Thymus (tissue), 11 donors: ENCODE data around the gene CDH1. TPM values are rescaled to one million over a fixed set of nuclear protein-coding genes. Genes with fewer than 3 reads are reported as not detected.
A peak's percentile ranks its signal among the peaks of the same experiment; 100 is the strongest.

ENCODE experiments used
- DNase-seq, 9 donors: peaks; one replicate each; pipeline ENCODE4 v3.0.0-alpha.2; 2013; ENCODE audit warnings: low spot score in 9 of 9, low read depth in 6 of 9, missing footprints in 1 of 9
- H3K27ac ChIP-seq, 2 donors: one replicate each; pipeline ENCODE4 v1.5.1; 2013; ENCODE audit warnings: control low read depth in 1 of 2, low read depth in 1 of 2, low read length in 1 of 2, mild to moderate bottlenecking in 1 of 2, moderate library complexity in 1 of 2
- H3K27me3 ChIP-seq, 2 donors: one replicate each; pipeline ENCODE4 v1.5.1; 2013; ENCODE audit warnings: low read length in 1 of 2; ENCODE audit not compliant: control insufficient read depth in 2 of 2, insufficient read depth in 1 of 2
- H3K36me3 ChIP-seq, 2 donors: one replicate each; pipeline ENCODE4 v1.5.1; 2013; ENCODE audit warnings: low read length in 1 of 2, mild to moderate bottlenecking in 1 of 2, moderate library complexity in 1 of 2; ENCODE audit not compliant: control insufficient read depth in 2 of 2, insufficient read depth in 2 of 2
- H3K4me1 ChIP-seq, 2 donors: one replicate each; pipeline ENCODE4 v1.5.1; 2013; ENCODE audit warnings: low read length in 2 of 2; ENCODE audit not compliant: control insufficient read depth in 2 of 2, insufficient read depth in 2 of 2
- H3K4me3 ChIP-seq, 2 donors: one replicate each; pipeline ENCODE4 v1.5.1; 2013; ENCODE audit warnings: low read length in 2 of 2, control low read depth in 1 of 2, mild to moderate bottlenecking in 1 of 2
- H3K9me3 ChIP-seq, 2 donors: one replicate each; pipeline ENCODE4 v1.5.1; 2013; ENCODE audit warnings: low read length in 1 of 2, mild to moderate bottlenecking in 1 of 2; ENCODE audit not compliant: control insufficient read depth in 2 of 2, insufficient read depth in 1 of 2
- WGBS: extraction: QIAGEN DNeasy Blood & Tissue Kit; methylation state at CpG from one replicate; pipeline ENCODE4 v1.1.7; 2013; 5-methylcytosine and 5-hydroxymethylcytosine counted together
- polyA plus RNA-seq: library from polyadenylated mRNA; stranded (reverse); fragments of 200-250 nt; gene quantifications from one replicate; pipeline ENCODE4 v1.2.3, GENCODE V29; 2013
- total RNA-seq: library from RNA; stranded (reverse); fragments of 120-200 nt; gene quantifications from one replicate; pipeline ENCODE4 v1.2.4, GENCODE V29; 2013
- donor health status: healthy.

CDH1 gene
- total and polyA plus RNA-seq, 2 donors = 30.9 to 70.4 TPM

GRCh38 chr16:68751160-68751559, 14.1 kb downstream of the CDH1 start:
- H3K27me3 ChIP-seq = no peaks in the 10 kb centered on the region
- DNase-seq = no peak
- WGBS = 97% methylated on average over 4 of the region's 4 CpGs
- H3K27ac ChIP-seq = no peak overlapping the region
- no peak overlapping the region for H3K4me3 ChIP-seq
- H3K9me3 ChIP-seq = no peaks in the 10 kb centered on the region
- H3K4me1 ChIP-seq = peaks cover 19 to 33% of the 10 kb centered on the region in 2 donors
- H3K36me3 ChIP-seq = no peaks in the 10 kb centered on the region

GRCh38 chr16:68752602-68753001, 15.5 kb downstream of the CDH1 start:
- H3K9me3 ChIP-seq = no peaks in the 10 kb centered on the region
- H3K27me3 ChIP-seq = no peaks in the 10 kb centered on the region
- no peak overlapping the region for H3K4me3 ChIP-seq
- peak overlapping the region; percentile 70 to 72 for H3K27ac ChIP-seq
- peaks cover 24 to 46% of the 10 kb centered on the region in 2 donors for H3K4me1 ChIP-seq
- H3K36me3 ChIP-seq = no peaks in the 10 kb centered on the region
- DNase-seq = peak in 4 of 9 donors; percentile 25 to 77 (median 38)
- WGBS = 23% methylated on average over 3 of the region's 3 CpGs

- Histone ChIP-seq H3K27ac (peak overlapping the region; percentile 19 to 80), H3K4me1 (peaks cover 25 to 49% of the 10 kb centered on the region in 2 donors), H3K9me3 (no peaks in the 10 kb centered on the region), H3K4me3 (no peak overlapping the region), H3K36me3 (no peaks in the 10 kb centered on the region), H3K27me3 (no peaks in the 10 kb centered on the region)
- WGBS = 66% methylated on average over 7 of the region's 7 CpGs
- DNase-seq = peak in 4 of 9 donors; percentile 40 to 71 (median 48)
Observed at GRCh38 chr16:68754084-68754792, 17.1 kb downstream of the CDH1 start.

- peak in 1 of 9 donors; percentile 50 for DNase-seq
- H3K4me3 ChIP-seq = no peak overlapping the region
- H3K27ac ChIP-seq = peak overlapping the region; percentile 42 to 78
- H3K9me3 ChIP-seq = no peaks in the 10 kb centered on the region
- no peaks in the 10 kb centered on the region for H3K36me3 ChIP-seq
- H3K4me1 ChIP-seq = peaks cover 25 to 57% of the 10 kb centered on the region in 2 donors
- 88% methylated on average over 10 of the region's 10 CpGs for WGBS
- no peaks in the 10 kb centered on the region for H3K27me3 ChIP-seq
Observed at GRCh38 chr16:68756239-68756915, 19.3 kb downstream of the CDH1 start.

GRCh38 chr16:68757625-68757935, 20.5 kb downstream of the CDH1 start:
- Histone ChIP-seq H3K27me3 (no peaks in the 10 kb centered on the region), H3K27ac (peak overlapping the region in 1 of 2 donors; percentile 48), H3K4me1 (peaks cover 20 to 56% of the 10 kb centered on the region in 2 donors), H3K36me3 (no peaks in the 10 kb centered on the region), H3K9me3 (no peaks in the 10 kb centered on the region), H3K4me3 (no peak overlapping the region)
- no peak for DNase-seq

GRCh38 chr16:68759062-68759461, 22.0 kb downstream of the CDH1 start:
- peaks cover 18 to 56% of the 10 kb centered on the region in 2 donors for H3K4me1 ChIP-seq
- no peaks in the 10 kb centered on the region for H3K9me3 ChIP-seq
- H3K27ac ChIP-seq = no peak overlapping the region
- DNase-seq = no peak
- H3K36me3 ChIP-seq = no peaks in the 10 kb centered on the region
- H3K4me3 ChIP-seq = no peak overlapping the region
- no peaks in the 10 kb centered on the region for H3K27me3 ChIP-seq
- WGBS = 98% methylated on average over 6 of the region's 6 CpGs

- no peaks in the 10 kb centered on the region for H3K9me3 ChIP-seq
- DNase-seq = no peak
- H3K27ac ChIP-seq = no peak overlapping the region
- H3K36me3 ChIP-seq = no peaks in the 10 kb centered on the region
- H3K4me1 ChIP-seq = peaks cover 16 to 62% of the 10 kb centered on the region in 2 donors
- WGBS = 87% methylated on average over 8 of the region's 8 CpGs
- H3K27me3 ChIP-seq = no peaks in the 10 kb centered on the region
- H3K4me3 ChIP-seq = no peak overlapping the region
Observed at GRCh38 chr16:68760671-68761275, 23.7 kb downstream of the CDH1 start.

GRCh38 chr16:68762996-68763756, 26.1 kb downstream of the CDH1 start:
- 85% methylated on average over 6 of the region's 6 CpGs for WGBS
- H3K9me3 ChIP-seq = no peaks in the 10 kb centered on the region

More at GRCh38 chr16:68762996-68763756, 26.1 kb downstream of the CDH1 start:
- Histone ChIP-seq H3K27ac (peak overlapping the region in 1 of 2 donors; percentile 89), H3K36me3 (no peaks in the 10 kb centered on the region), H3K27me3 (no peaks in the 10 kb centered on the region), H3K4me3 (no peak overlapping the region), H3K4me1 (peaks cover 10 to 49% of the 10 kb centered on the region in 2 donors)
- DNase-seq = no peak
